ENCODE results near the gene HTR2A. TPM values are rescaled to one million over a fixed set of nuclear protein-coding genes. Genes with fewer than 3 reads are reported as not detected.

The HTR2A gene
- total and polyA plus RNA-seq, 10 of the 15 experiments (the other 5 are each of a cell fraction or from before 2014, with no cell fraction given) = not detected

GRCh38 chr13:46830405-46831005 lies 66.3 kb downstream of the HTR2A start:
- TF ChIP-seq, protein P1, sequence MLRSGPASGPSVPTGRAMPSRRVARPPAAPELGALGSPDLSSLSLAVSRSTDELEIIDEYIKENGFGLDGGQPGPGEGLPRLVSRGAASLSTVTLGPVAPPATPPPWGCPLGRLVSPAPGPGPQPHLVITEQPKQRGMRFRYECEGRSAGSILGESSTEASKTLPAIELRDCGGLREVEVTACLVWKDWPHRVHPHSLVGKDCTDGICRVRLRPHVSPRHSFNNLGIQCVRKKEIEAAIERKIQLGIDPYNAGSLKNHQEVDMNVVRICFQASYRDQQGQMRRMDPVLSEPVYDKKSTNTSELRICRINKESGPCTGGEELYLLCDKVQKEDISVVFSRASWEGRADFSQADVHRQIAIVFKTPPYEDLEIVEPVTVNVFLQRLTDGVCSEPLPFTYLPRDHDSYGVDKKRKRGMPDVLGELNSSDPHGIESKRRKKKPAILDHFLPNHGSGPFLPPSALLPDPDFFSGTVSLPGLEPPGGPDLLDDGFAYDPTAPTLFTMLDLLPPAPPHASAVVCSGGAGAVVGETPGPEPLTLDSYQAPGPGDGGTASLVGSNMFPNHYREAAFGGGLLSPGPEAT (IDR thresholded peaks at IDR 0.05; ENCODE audit: low read depth) = no peak
- TF ChIP-seq ZNF384 (IDR thresholded peaks at IDR 0.05; ENCODE audit: borderline replicate concordance, low read depth, low read length) (no peak), JUNB (IDR thresholded peaks at IDR 0.05) (no peak), JUND (IDR thresholded peaks at IDR 0.05; ENCODE audit: low read depth, low read length) (no peak), NFIC (IDR thresholded peaks at IDR 0.05; ENCODE audit: low read depth, low read length) (no peak), HDAC6 (IDR thresholded peaks at IDR 0.05; ENCODE audit: unreplicated experiment) (no peak), MTA2 (IDR thresholded peaks at IDR 0.05; ENCODE audit: low read depth) (no peak), IRF3 (IDR thresholded peaks at IDR 0.05) (no peak), NRF1 (conservative IDR thresholded peaks at IDR 0.05; ENCODE audit: low read depth, low read length) (no peak), SIN3A (IDR thresholded peaks at IDR 0.05; ENCODE audit: low read depth, low read length) (no peak), LARP7 (IDR thresholded peaks at IDR 0.05) (no peak), STAT3 (IDR thresholded peaks at IDR 0.05; ENCODE audit: low read depth, low read length) (no peak), E2F4 (IDR thresholded peaks at IDR 0.05; ENCODE audit: low read depth, low read length) (no peak), SREBF2 (IDR thresholded peaks at IDR 0.05; ENCODE audit: low read length) (no peak), IKZF1 (conservative IDR thresholded peaks at IDR 0.05) (no peak)
- TF ChIP-seq, protein P2, sequence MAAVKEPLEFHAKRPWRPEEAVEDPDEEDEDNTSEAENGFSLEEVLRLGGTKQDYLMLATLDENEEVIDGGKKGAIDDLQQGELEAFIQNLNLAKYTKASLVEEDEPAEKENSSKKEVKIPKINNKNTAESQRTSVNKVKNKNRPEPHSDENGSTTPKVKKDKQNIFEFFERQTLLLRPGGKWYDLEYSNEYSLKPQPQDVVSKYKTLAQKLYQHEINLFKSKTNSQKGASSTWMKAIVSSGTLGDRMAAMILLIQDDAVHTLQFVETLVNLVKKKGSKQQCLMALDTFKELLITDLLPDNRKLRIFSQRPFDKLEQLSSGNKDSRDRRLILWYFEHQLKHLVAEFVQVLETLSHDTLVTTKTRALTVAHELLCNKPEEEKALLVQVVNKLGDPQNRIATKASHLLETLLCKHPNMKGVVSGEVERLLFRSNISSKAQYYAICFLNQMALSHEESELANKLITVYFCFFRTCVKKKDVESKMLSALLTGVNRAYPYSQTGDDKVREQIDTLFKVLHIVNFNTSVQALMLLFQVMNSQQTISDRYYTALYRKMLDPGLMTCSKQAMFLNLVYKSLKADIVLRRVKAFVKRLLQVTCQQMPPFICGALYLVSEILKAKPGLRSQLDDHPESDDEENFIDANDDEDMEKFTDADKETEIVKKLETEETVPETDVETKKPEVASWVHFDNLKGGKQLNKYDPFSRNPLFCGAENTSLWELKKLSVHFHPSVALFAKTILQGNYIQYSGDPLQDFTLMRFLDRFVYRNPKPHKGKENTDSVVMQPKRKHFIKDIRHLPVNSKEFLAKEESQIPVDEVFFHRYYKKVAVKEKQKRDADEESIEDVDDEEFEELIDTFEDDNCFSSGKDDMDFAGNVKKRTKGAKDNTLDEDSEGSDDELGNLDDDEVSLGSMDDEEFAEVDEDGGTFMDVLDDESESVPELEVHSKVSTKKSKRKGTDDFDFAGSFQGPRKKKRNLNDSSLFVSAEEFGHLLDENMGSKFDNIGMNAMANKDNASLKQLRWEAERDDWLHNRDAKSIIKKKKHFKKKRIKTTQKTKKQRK (IDR thresholded peaks at IDR 0.05; ENCODE audit: low read depth, low read length) = no peak
- RAD21 ChIA-PET (ENCODE audit: unreplicated experiment) = interaction anchor here (1.4 kb wide), 1 partner anchor 945 kb away, joined by 4 read pairs; no protein-coding TSS in a partner anchor
- CTCF ChIA-PET = interaction anchor here (0.6 to 1.4 kb wide), 8 partner anchors 9 to 945 kb away, joined by 3 to 7 read pairs (median 4); no protein-coding TSS in a partner anchor
- FAIRE-seq = no peak
- in situ Hi-C loops (cut with MboI) = loop anchor here (5.0 kb wide), 1 partner anchor 947 kb away; no protein-coding TSS in a partner anchor
- H3K4me3 ChIP-seq = no peak overlapping the region
- no peaks in the 10 kb centered on the region for H3K27me3 ChIP-seq (replicated peaks in 1 of 2; ENCODE audit: control insufficient read depth in 2 of 2, insufficient read depth in 2 of 2, low read length in 1 of 2)
- no peak overlapping the region for H3K27ac ChIP-seq (ENCODE audit: control insufficient read depth, insufficient read depth)
- SMC1A ChIA-PET (ENCODE audit: uncharacterized antibody, unreplicated experiment) = interaction anchor here (0.8 kb wide), 1 partner anchor 9 kb away, joined by 3 read pairs; no protein-coding TSS in a partner anchor
- no peak for DNase-seq (ENCODE audit: low read depth, low spot score)
- H3K4me1 ChIP-seq (ENCODE audit: control insufficient read depth, insufficient read depth, low read length) = no peaks in the 10 kb centered on the region
- no peaks in the 10 kb centered on the region for H4K20me1 ChIP-seq (ENCODE audit: control insufficient read depth, insufficient read depth)
- no peaks in the 10 kb centered on the region for H3K79me2 ChIP-seq (ENCODE audit: control insufficient read depth, insufficient read depth, low read length)
- H3K4me2 ChIP-seq (ENCODE audit: control insufficient read depth, insufficient read depth) = no peak overlapping the region
- H3K36me3 ChIP-seq (ENCODE audit: control insufficient read depth in 2 of 2, insufficient read depth in 2 of 2, low read length in 1 of 2) = no peaks in the 10 kb centered on the region
- intact Hi-C loops (cut with micrococcal nuclease; ENCODE audit: unreplicated experiment) = loop anchor here (1.0 to 10.0 kb wide), 4 partner anchors 62 to 944 kb away; no protein-coding TSS in a partner anchor
- no TSS peak for BruUV-seq (replicated peaks)
- H3K9me3 ChIP-seq (replicated peaks; ENCODE audit: control insufficient read depth, insufficient read depth, low read length) = no peaks in the 10 kb centered on the region
- POLR2A ChIA-PET = no interaction called here
- no peak for ATAC-seq
- no peak overlapping the region for H3K9ac ChIP-seq (ENCODE audit: control insufficient read depth, insufficient read depth, low read length)
- no peak overlapping the region for H2AFZ ChIP-seq (ENCODE audit: control insufficient read depth, low read depth, low read length)

Data from GM12878 (cell line).